Pulmonary artery endothelial cell (primary cell): Measurements from ENCODE around the gene NPTXR. TPM values are rescaled to one million over a fixed set of nuclear protein-coding genes. Genes with fewer than 3 reads are reported as not detected.
"Not testable (repeated sequence)": the region's sequence is repeated elsewhere in the genome, so short reads cannot be mapped to it uniquely, and the experiment has no call there.

Experiments
- DNase-seq: peaks from one replicate; pipeline ENCODE4 v3.0.0-alpha.2; 2011; ENCODE audit warnings: low read depth, low spot score
- total RNA-seq: library from RNA; depleted of rRNA; stranded (reverse); fragments of >200 nt; gene quantifications from 2 replicates; pipeline ENCODE4 v1.2.3, GENCODE V29; 2014

NPTXR gene
- total RNA-seq, 1 donor from 2014 or later = 0.13 TPM

GRCh38 chr22:38868886-38869381 lies 25.1 kb upstream of the NPTXR start:
- peak; percentile 19 for DNase-seq

DNA sequence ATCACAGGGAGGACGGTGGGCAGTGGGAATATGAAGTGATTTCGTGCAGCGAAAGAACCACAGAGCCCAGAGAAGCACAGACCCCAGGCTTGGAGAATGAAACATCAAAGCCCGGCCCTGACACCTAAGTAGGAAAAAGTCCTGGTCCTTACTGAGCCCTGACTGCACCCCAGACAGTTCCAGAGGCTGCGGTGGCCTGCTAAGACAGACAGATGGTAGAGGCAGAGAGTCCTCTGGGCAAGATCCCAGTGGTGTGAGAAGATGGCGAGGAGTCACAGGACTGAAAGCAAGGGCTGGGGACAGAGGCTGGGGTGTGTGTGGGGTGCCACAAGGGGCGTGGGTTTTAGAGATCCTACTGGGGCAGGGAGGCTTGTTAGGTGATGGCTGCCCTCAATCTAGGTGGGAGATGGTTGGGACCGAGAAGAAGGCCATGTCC lies 24.5 kb upstream of the NPTXR start:
- DNase-seq = no peak

DNA sequence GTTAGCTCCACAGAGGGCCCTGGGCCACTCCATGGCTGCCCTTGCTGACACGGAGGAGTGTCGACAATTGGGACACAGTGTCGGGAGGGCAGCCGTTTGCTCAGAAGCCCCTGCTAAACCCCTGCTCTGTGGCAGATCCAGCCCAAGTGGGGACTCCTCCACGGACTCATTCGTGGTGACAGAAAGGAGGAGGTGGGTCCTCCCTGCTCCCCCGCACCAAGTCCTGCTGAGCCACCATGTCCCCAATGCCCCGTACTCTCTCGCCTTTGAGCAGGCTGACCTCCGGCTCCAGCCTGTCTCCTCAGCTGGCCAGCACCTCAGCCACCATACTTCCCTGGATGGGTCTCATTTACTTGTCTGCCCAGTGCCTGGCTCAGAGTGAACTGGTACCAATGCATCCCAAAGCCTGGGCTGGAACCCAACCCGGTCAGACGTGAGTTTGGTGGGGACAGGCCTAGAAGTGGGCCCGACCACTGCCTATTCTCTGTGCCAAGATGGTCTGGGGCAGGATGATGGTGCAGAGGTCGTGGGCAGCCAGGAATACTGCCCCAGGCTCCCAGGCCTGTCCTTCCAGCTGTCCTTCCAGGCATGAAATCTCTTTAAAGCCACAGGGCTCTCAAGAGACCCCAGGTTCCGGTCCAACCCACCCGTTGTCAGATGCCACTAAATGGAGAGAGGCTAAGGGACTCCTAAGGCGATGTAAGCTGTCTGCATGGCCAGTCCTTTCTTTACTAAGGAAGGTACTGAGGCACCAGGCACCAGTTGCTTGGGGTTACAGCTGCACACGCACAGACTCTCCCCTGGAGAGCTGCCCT lies 23.9 kb upstream of the NPTXR start:
- no peak for DNase-seq

- no peak for DNase-seq
Measured at GRCh38 chr22:38867124-38867455, 23.3 kb upstream of the NPTXR start.

- DNase-seq = no peak
Measured at GRCh38 chr22:38866399-38867123, 22.7 kb upstream of the NPTXR start.

- no peak for DNase-seq
Measured at GRCh38 chr22:38866024-38866398, 22.2 kb upstream of the NPTXR start.

DNA sequence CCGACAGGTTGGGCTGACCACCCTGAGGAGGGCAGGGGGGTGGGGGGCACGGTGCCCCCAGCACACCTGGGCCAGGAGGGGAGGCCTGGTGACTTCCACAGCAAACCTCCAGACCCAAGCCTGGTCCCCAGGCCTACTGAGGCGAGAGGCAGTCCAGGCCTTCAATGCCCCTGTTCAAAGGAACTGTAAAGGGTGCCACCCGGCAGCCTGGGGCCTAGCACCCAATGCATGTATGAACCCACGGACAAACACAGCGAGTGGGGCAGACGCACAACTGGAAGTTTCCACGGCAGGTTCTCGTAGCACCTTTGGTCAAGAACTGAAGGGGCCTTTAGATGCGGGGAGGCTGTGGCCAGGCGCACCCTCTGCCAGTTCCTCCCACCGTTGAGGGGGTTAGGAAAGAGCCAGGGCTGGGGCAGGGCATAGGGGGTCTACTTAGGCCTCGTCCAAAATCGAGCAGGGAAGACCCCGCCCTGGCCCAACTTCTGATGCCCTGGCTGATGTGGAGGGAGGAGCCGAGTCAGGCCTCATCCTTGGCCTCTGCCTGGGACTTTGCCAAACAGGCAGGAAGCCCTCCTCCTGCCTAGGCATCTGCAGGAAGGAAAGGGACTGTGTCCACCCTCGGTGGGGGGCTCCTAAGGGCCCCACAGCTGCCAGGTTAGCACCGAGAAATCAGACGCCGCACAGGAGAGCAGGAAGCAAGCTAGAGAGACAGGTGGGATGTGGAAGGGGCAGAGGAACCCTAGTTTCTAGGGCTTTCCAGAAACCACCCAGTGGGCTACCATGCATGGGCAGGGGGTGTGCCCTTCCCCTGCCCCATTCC lies 21.6 kb upstream of the NPTXR start:
- no peak for DNase-seq

GRCh38 chr22:38864361-38865191 lies 20.7 kb upstream of the NPTXR start:
- no peak for DNase-seq

- DNase-seq = no peak
Measured at GRCh38 chr22:38863531-38864131, 19.8 kb upstream of the NPTXR start.

GRCh38 chr22:38862375-38863329 lies 18.8 kb upstream of the NPTXR start:
- DNase-seq = no peak

DNA sequence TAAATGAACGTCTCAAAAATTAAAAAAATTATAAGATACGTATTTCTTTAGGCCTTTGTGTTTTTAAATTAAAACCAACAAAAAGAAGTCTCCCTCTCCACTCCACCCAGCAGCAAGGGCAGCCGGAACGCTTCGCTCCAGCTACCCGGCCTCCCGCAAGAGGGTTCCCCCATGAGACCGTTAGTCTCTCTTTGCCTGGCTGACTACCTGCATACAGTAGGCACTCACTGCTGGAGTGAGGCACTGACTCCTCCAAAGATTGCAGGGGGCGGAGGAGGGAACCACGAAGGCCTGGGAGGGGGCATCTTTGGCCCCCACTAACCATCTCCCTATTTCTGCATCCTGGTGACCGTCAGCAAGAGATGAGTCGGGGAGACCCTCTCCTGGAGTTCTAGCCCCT lies 18.1 kb upstream of the NPTXR start:
- no peak for DNase-seq

GRCh38 chr22:38861170-38861876 lies 17.5 kb upstream of the NPTXR start:
- no peak for DNase-seq

DNA sequence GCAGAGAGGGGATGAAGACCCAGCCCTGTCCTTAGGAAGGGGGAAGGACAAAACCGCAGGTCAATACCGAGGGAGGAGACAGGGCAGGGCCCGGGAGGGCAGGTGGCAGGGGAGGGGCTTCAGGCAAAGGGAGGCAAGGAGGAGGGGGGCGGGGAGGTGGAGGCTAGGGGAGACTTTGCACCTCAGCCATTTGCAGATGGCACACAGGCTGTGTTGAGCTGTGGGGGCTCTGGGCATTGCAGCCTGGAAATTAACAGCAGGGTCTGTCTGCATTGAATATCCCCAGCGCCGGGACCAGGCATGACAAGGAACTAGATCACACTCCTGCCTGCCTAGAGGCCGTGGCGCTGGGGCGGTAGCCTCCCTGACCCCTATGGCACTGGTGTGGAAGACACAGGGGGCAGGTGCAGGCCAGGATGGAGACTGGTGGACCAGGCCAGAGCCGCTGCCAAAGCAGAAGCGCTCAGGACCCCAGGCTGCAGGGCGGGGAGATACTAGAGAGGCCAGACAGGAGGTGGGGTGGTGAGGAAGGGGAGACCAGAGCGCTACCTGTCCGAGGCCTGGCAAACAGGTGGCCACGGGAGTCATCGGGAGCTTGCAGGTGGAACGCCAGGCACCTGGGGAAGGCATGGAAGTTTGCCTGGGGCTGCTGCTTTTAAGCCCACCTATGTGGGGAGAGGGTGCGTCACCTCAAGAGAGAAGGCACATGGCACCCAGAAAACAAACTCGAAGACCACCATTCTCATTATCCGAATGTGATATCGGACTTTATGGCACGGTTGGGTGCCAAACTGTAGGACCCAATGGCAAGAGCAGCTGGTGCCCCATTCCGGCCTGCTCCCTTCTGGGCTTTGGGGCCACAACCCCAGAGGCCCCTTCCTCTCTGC lies 16.7 kb upstream of the NPTXR start:
- DNase-seq = no peak

GRCh38 chr22:38859581-38860282 lies 15.9 kb upstream of the NPTXR start:
- no peak for DNase-seq

- no peak for DNase-seq
Measured at GRCh38 chr22:38858492-38858891, 14.7 kb upstream of the NPTXR start.

- DNase-seq = not testable (repeated sequence)
Measured at GRCh38 chr22:38854476-38854875, 10.6 kb upstream of the NPTXR start.

DNA sequence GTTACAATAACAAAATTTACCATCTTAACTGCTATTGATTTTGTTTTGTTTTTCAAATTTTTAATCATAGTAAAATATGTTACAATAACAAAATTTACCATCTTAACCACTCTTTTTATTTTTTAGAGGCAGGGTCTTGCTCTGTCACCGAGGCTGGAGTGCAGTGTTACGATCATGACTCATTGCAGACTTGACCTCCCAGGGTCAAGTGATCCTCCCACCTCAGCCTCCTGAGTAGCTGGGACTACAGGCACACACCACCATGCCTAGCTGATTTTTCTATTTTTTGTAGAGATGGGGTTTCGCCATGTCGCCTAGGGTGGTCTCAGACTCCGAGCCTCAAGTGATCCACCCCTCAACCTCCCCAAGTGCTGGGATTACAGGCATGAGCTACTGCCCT lies 10.1 kb upstream of the NPTXR start:
- DNase-seq = not testable (repeated sequence)
